Measurements from ENCODE around the gene MACO1. TPM values are rescaled to one million over a fixed set of nuclear protein-coding genes. Genes with fewer than 3 reads are reported as not detected.

The MACO1 gene
- total and polyA plus RNA-seq, 9 of the 15 experiments (the other 6 are each of a cell fraction or from before 2014, with no cell fraction given), result 4.6 to 28.4 (median 21.7) TPM

DNA sequence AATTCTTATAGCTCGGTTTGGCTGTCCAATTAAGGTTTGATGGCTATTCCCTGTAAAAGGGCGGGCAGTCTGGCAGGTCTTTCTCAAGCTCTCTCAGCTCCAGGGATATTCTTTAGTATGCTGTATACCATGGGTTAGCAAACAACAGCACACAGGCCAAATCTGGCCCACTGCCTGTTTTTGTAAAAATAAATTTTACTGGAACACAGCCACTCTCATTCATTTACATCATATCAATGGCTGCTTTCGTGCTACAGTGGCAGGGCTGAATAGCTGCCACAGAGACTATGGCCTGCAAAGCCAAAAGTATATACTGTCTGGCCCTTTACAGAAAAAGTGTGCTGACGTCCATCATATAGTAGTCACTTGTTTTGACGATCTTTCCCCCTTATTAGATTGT lies 32.0 kb downstream of the MACO1 start:
- Histone ChIP-seq H3K4me2 (ENCODE audit: insufficient read depth, low read length) (no peak overlapping the region), H2AFZ (ENCODE audit: low read depth, low read length) (no peak overlapping the region), H3K9me3 (replicated peaks; ENCODE audit: control insufficient read depth, insufficient read depth, low read depth, low read length) (no peaks in the 10 kb centered on the region), H4K20me1 (replicated peaks; ENCODE audit: control insufficient read depth, insufficient read depth, low read length) (peaks cover 8% of the 10 kb centered on the region; the same call in 1 of the 2 replicates), H3K79me2 (ENCODE audit: control insufficient read depth, insufficient read depth, low read length) (peaks cover 64% of the 10 kb centered on the region), H3K27ac (ENCODE audit: extremely low read depth, low read depth, low read length) (no peak overlapping the region), H3K9me1 (ENCODE audit: control insufficient read depth, insufficient read depth, low read length) (no peaks in the 10 kb centered on the region), H3K27me3 (ENCODE audit: control insufficient read depth in 2 of 2, insufficient read depth in 2 of 2, low read length in 2 of 2) (no peaks in the 10 kb centered on the region), H3K4me1 (replicated peaks in 1 of 2; ENCODE audit: control insufficient read depth in 2 of 2, insufficient read depth in 2 of 2, low read length in 2 of 2) (peaks cover 4 to 17% of the 10 kb centered on the region in 2 experiments; a peak in 4 of 5 replicates), H3K9ac (ENCODE audit: insufficient read depth in 1 of 2, low read depth in 2 of 2, low read length in 2 of 2) (no peak overlapping the region), H3K36me3 (ENCODE audit: control insufficient read depth, insufficient read depth, low read length) (peaks cover 64% of the 10 kb centered on the region), H3K4me3 (no peak overlapping the region)
- ATAC-seq, result peak; percentile 24
- WGBS (ENCODE audit: insufficient coverage, low coverage, missing lambda C conversion rate), result 57% methylated on average over 5 of the region's 5 CpGs
- POLR2A ChIA-PET, result interaction anchor here (0.6 to 2.2 kb wide), 7 partner anchors 9 to 929 kb away, joined by 3 to 10 read pairs (median 5); no protein-coding TSS in a partner anchor
- in situ Hi-C loops (cut with MboI) (no loop called here), intact Hi-C loops (cut with micrococcal nuclease) (no loop called here)
- FAIRE-seq, result no peak
- CTCF ChIA-PET (ENCODE audit: low intra/inter-chr PET ratio), result no interaction called here
- no peak for DNase-seq (ENCODE audit: extremely low read depth in 1 of 4, low spot score in 3 of 4)
- TF ChIP-seq MTF1 (CRISPR knock-in tag; IDR thresholded peaks at IDR 0.05; ENCODE audit: borderline replicate concordance) (no peak), ZNF311 (CRISPR knock-in tag; IDR thresholded peaks at IDR 0.05) (no peak), FOXA1 (IDR thresholded peaks at IDR 0.05; ENCODE audit: borderline replicate concordance) (no peak), ZFP1 (CRISPR knock-in tag; IDR thresholded peaks at IDR 0.05) (no peak), HNRNPL (IDR thresholded peaks at IDR 0.05; ENCODE audit: low read depth, low read length) (no peak), SREBF2 (CRISPR knock-in tag; IDR thresholded peaks at IDR 0.05) (no peak), ZNF134 (CRISPR knock-in tag; conservative IDR thresholded peaks at IDR 0.05) (no peak), ZNF398 (CRISPR knock-in tag; IDR thresholded peaks at IDR 0.05) (no peak), RBM15 (IDR thresholded peaks at IDR 0.05; ENCODE audit: insufficient read depth, low read length) (no peak), HMGXB4 (CRISPR knock-in tag; IDR thresholded peaks at IDR 0.05) (no peak), NBN (IDR thresholded peaks at IDR 0.05; ENCODE audit: low read depth) (no peak), ZC3H4 (CRISPR knock-in tag; IDR thresholded peaks at IDR 0.05; ENCODE audit: borderline replicate concordance) (no peak), BHLHE40 (IDR thresholded peaks at IDR 0.05; ENCODE audit: low read length) (no peak)
- TF ChIP-seq, protein P1, sequence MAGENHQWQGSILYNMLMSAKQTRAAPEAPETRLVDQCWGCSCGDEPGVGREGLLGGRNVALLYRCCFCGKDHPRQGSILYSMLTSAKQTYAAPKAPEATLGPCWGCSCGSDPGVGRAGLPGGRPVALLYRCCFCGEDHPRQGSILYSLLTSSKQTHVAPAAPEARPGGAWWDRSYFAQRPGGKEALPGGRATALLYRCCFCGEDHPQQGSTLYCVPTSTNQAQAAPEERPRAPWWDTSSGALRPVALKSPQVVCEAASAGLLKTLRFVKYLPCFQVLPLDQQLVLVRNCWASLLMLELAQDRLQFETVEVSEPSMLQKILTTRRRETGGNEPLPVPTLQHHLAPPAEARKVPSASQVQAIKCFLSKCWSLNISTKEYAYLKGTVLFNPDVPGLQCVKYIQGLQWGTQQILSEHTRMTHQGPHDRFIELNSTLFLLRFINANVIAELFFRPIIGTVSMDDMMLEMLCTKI (IDR thresholded peaks at IDR 0.05; ENCODE audit: partially characterized antibody), result no peak
- TF ChIP-seq, protein P2, sequence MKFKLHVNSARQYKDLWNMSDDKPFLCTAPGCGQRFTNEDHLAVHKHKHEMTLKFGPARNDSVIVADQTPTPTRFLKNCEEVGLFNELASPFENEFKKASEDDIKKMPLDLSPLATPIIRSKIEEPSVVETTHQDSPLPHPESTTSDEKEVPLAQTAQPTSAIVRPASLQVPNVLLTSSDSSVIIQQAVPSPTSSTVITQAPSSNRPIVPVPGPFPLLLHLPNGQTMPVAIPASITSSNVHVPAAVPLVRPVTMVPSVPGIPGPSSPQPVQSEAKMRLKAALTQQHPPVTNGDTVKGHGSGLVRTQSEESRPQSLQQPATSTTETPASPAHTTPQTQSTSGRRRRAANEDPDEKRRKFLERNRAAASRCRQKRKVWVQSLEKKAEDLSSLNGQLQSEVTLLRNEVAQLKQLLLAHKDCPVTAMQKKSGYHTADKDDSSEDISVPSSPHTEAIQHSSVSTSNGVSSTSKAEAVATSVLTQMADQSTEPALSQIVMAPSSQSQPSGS (CRISPR knock-in tag; IDR thresholded peaks at IDR 0.05), result no peak
- no TSS peak for BruUV-seq (replicated peaks)

All from K562 (cell line).